Esophagus squamous epithelium (tissue), 5 donors: Measurements from ENCODE around the gene ADGRG2. TPM values are rescaled to one million over a fixed set of nuclear protein-coding genes. Genes with fewer than 3 reads are reported as not detected.

ENCODE experiments used
- DNase-seq: peaks from one replicate; lab custom pipeline; 2025; lab: John Stamatoyannopoulos, UW
- H3K27ac ChIP-seq, 4 donors: fragments of 200-600 bp; sonication (generic); one replicate each; pipeline ENCODE4 v1.5.1; 2016 to 2019; ENCODE audit warnings: mild to moderate bottlenecking in 1 of 4
- H3K27me3 ChIP-seq, 4 donors: fragments of 200-600 bp; sonication (generic); 1 replicate in 3 of 4; 2 replicates in 1 of 4; pipeline versions ENCODE4 v1.5.1 to v1.6.0; 2017 to 2021; ENCODE audit warnings: antibody characterized with exemption in 1 of 4
- H3K36me3 ChIP-seq, 3 donors: fragments of 200-600 bp; sonication (generic); one replicate each; pipeline ENCODE4 v1.5.1; 2016 to 2019
- H3K4me1 ChIP-seq, 3 donors: fragments of 200-600 bp; sonication (generic); one replicate each; pipeline ENCODE4 v1.5.1; 2017 to 2019
- H3K4me3 ChIP-seq, 4 donors: fragments of 200-600 bp; sonication (generic); 1 replicate in 3 of 4; 2 replicates in 1 of 4; pipeline ENCODE4 v1.5.1; 2016 to 2019; ENCODE audit warnings: mild to moderate bottlenecking in 2 of 4, moderate library complexity in 1 of 4
- H3K9me3 ChIP-seq, 3 donors: fragments of 200-600 bp; sonication (generic); one replicate each; pipeline ENCODE4 v1.5.1; 2016 to 2019
- CTCF ChIP-seq, 6 experiments: fragments of 450-650 bp in 4 of 6; fragments of 200-600 bp in 2 of 6; sonication (generic) in 2 of 6; IDR thresholded peaks; one replicate each; pipeline ENCODE4 v1.5.1; 2016 to 2019; ENCODE audit warnings: antibody characterized with exemption in 6 of 6, mild to moderate bottlenecking in 4 of 6, moderate library complexity in 4 of 6
- POLR2A ChIP-seq, 4 donors: fragments of 450-650 bp; IDR thresholded peaks; one replicate each; pipeline ENCODE4 v1.6.1; 2017; ENCODE audit warnings: antibody characterized with exemption in 4 of 4, mild to moderate bottlenecking in 4 of 4, moderate library complexity in 3 of 4
- WGBS, 2 donors: methylation state at CpG; one replicate each; pipeline ENCODE4 v1.1.5; 2018; 5-methylcytosine and 5-hydroxymethylcytosine counted together
- intact Hi-C: fragments of 100-400 bp; cut with DNase I; formaldehyde crosslinking; loops from one replicate; pipeline ENCODE4 v1.15.0; 2022
- total RNA-seq, 4 donors: library from RNA; depleted of rRNA; stranded (reverse); fragments of >200 nt; gene quantifications; one replicate each; pipeline ENCODE4 v1.1.0, GENCODE V29; 2016
- donor health status: DM: yes; HTN: yes; CAD: no.

ADGRG2 gene
- 1 to 10 TPM in 1 of 4 donors, under 1 TPM in 3; 0.15 to 1.1 (median 0.56) TPM for total RNA-seq

- H3K9me3 ChIP-seq, result no peaks in the 10 kb centered on the region
- peaks cover 0 to 55% (median 3%) of the 10 kb centered on the region in 4 donors for H3K27me3 ChIP-seq
- H3K36me3 ChIP-seq, result no peaks in the 10 kb centered on the region
- peak within 1 kb of the TSS in 1 of 4 donors; percentile 39 for H3K27ac ChIP-seq
- no peak for DNase-seq
- 60% methylated on average over 1 of the region's 107 CpGs; no CpG with 5 or more reads in 1 of the 2 donors for WGBS, 2 donors
- TF ChIP-seq CTCF (IDR thresholded peaks at IDR 0.05) (no peak), POLR2A (IDR thresholded peaks at IDR 0.05) (no peak)
- intact Hi-C loops, result no loop called here
- peaks cover 0 to 11% (median 0%) of the 10 kb centered on the region in 3 donors for H3K4me1 ChIP-seq
- peak within 1 kb of the TSS; percentile 26 to 66 (median 38) for H3K4me3 ChIP-seq
These were observed at the start of gene ADGRG2 for GRCh38 chrX:19121898-19122640. Gene ADGRG2 (minus strand): TSS chrX:19122468. CDS start chrX:19068834, 53,634 bp downstream.

- TF ChIP-seq CTCF (IDR thresholded peaks at IDR 0.05) (no peak), POLR2A (IDR thresholded peaks at IDR 0.05) (no peak)
- H3K27me3 ChIP-seq, result no peaks in the 10 kb centered on the region
- H3K27ac ChIP-seq, result no peak overlapping the region
- WGBS, 2 donors, result 62% methylated on average over 5 of the region's 5 CpGs; no CpG with 5 or more reads in 1 of the 2 donors
- peaks cover 0 to 5% (median 0%) of the 10 kb centered on the region in 3 donors for H3K9me3 ChIP-seq
- H3K4me1 ChIP-seq, result no peaks in the 10 kb centered on the region
- intact Hi-C loops, result no loop called here
- H3K4me3 ChIP-seq, result no peak overlapping the region
- H3K36me3 ChIP-seq, result no peaks in the 10 kb centered on the region
- no peak for DNase-seq
These were observed 46.3 kb upstream of the ADGRG2 start for GRCh38 chrX:19168609-19169008.

GRCh38 chrX:19162851-19163250 is 40.6 kb upstream of the ADGRG2 start:
- TF ChIP-seq POLR2A (IDR thresholded peaks at IDR 0.05) (no peak), CTCF (IDR thresholded peaks at IDR 0.05) (no peak)
- Histone ChIP-seq H3K9me3 (no peaks in the 10 kb centered on the region), H3K4me1 (no peaks in the 10 kb centered on the region), H3K36me3 (no peaks in the 10 kb centered on the region), H3K4me3 (no peak overlapping the region), H3K27me3 (no peaks in the 10 kb centered on the region), H3K27ac (no peak overlapping the region)
- DNase-seq, result no peak
- WGBS, 2 donors, result 71 to 87% methylated on average over 6 to 8 of the region's 8 CpGs
- intact Hi-C loops, result no loop called here

GRCh38 chrX:19156186-19156585 is 33.9 kb upstream of the ADGRG2 start:
- 22 to 32% methylated on average over 4 of the region's 4 CpGs for WGBS, 2 donors
- H3K27me3 ChIP-seq, result no peaks in the 10 kb centered on the region
- intact Hi-C loops, result no loop called here
- H3K36me3 ChIP-seq, result no peaks in the 10 kb centered on the region
- no peak for DNase-seq
- H3K9me3 ChIP-seq, result no peaks in the 10 kb centered on the region
- no peaks in the 10 kb centered on the region for H3K4me1 ChIP-seq
- TF ChIP-seq POLR2A (IDR thresholded peaks at IDR 0.05) (no peak), CTCF (IDR thresholded peaks at IDR 0.05) (no peak)
- no peak overlapping the region for H3K4me3 ChIP-seq
- no peak overlapping the region for H3K27ac ChIP-seq

- WGBS, 2 donors, result 51 to 62% methylated on average over 2 of the region's 2 CpGs
- Histone ChIP-seq H3K4me3 (no peak overlapping the region), H3K27me3 (no peaks in the 10 kb centered on the region), H3K4me1 (no peaks in the 10 kb centered on the region), H3K9me3 (no peaks in the 10 kb centered on the region), H3K27ac (no peak overlapping the region), H3K36me3 (no peaks in the 10 kb centered on the region)
- intact Hi-C loops, result no loop called here
- TF ChIP-seq CTCF (IDR thresholded peaks at IDR 0.05) (no peak), POLR2A (IDR thresholded peaks at IDR 0.05) (no peak)
- DNase-seq, result no peak
These were observed 30.5 kb upstream of the ADGRG2 start for GRCh38 chrX:19152762-19153161.
